HG03064 (cell line): ENCODE results near the gene UCHL1.
"Not testable (repeated sequence)": the region's sequence is repeated elsewhere in the genome, so short reads cannot be mapped to it uniquely, and the experiment has no call there.

ENCODE experiments used
- ATAC-seq: cut with Tn5 transposase; IDR thresholded peaks from one replicate; pipeline ENCODE4 v1.9.1; 2021; ENCODE audit warnings: low read depth; ENCODE audit not compliant: unreplicated experiment

UCHL1 gene

GRCh38 chr4:41236032-41236431 is 20.7 kb upstream of the UCHL1 start:
- no peak for ATAC-seq

- no peak for ATAC-seq
These were observed 20.2 kb upstream of the UCHL1 start for GRCh38 chr4:41236508-41236907.

GRCh38 chr4:41241919-41242318 is 14.8 kb upstream of the UCHL1 start:
- ATAC-seq, result no peak

- ATAC-seq, result no peak
These were observed 10.7 kb upstream of the UCHL1 start for GRCh38 chr4:41245983-41246382.

- ATAC-seq, result no peak
These were observed 493 bp upstream of the UCHL1 start for GRCh38 chr4:41256131-41256739.

- ATAC-seq, result no peak
These were observed 651 bp downstream of the UCHL1 start for GRCh38 chr4:41257257-41257901.

GRCh38 chr4:41257906-41258305 is 1.2 kb downstream of the UCHL1 start:
- no peak for ATAC-seq

- ATAC-seq, result no peak
These were observed 2.1 kb downstream of the UCHL1 start for GRCh38 chr4:41258783-41259182.

GRCh38 chr4:41260116-41260733 is 3.5 kb downstream of the UCHL1 start:
- no peak for ATAC-seq

GRCh38 chr4:41262198-41262597 is 5.5 kb downstream of the UCHL1 start:
- no peak for ATAC-seq

- ATAC-seq, result no peak
These were observed 7.5 kb downstream of the UCHL1 start for GRCh38 chr4:41264212-41264611.

GRCh38 chr4:41267997-41268396 is 11.3 kb downstream of the UCHL1 start:
- ATAC-seq, result no peak

GRCh38 chr4:41268721-41269517 is 12.2 kb downstream of the UCHL1 start:
- ATAC-seq, result no peak

GRCh38 chr4:41269682-41270081 is 13.0 kb downstream of the UCHL1 start:
- ATAC-seq, result no peak

GRCh38 chr4:41275931-41276330 is 19.2 kb downstream of the UCHL1 start:
- not testable (repeated sequence) for ATAC-seq

GRCh38 chr4:41280010-41280409 is 23.3 kb downstream of the UCHL1 start:
- ATAC-seq, result no peak

- peak; percentile 91 for ATAC-seq
These were observed 24.4 kb downstream of the UCHL1 start for GRCh38 chr4:41281038-41281634.

- no peak for ATAC-seq
These were observed 25.6 kb downstream of the UCHL1 start for GRCh38 chr4:41282366-41282765.

GRCh38 chr4:41285202-41285863 is 28.6 kb downstream of the UCHL1 start:
- ATAC-seq, result no peak

- no peak for ATAC-seq
These were observed 29.1 kb downstream of the UCHL1 start for GRCh38 chr4:41285864-41286235.
